HG03064 (cell line): ENCODE data around the gene TSSK2.

Source experiments
- ATAC-seq: cut with Tn5 transposase; IDR thresholded peaks from one replicate; pipeline ENCODE4 v1.9.1; 2021; ENCODE audit warnings: low read depth; ENCODE audit not compliant: unreplicated experiment

The TSSK2 gene

DNA sequence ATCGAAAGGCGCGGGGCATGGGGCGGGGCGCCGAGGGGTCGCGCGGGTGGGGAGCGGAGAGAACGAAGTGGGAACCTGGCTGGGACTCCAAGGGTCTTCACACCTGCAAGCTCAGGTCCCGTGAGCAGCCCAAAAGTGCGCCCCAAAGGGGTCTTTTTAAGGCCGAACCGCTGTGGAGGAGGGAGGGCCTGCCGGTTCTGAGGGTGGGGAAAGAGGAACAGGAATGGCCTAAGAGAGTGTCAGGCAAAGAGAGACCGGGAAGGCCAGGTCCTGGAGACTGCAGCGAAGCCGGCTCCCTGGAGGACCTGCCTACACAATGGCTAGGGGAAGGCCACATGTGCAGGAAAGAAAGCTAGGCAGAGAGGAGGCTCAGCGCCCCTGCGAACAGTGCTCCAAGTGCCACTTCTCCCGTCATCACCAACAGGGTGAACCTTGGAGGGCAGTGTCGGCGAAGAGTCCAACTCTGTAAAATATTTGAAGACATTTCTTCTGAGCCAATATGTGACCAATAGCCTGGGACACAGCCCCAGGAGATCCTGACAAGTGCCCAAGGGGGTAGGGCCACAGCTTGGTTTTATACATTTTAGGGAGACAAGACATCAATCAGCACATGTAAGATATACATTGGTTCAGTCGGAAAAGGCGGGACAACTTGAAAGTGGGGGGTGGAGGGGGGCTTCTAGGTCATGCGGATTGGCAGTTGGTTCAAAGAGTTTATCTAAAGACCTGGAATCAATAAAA lies 8.2 kb upstream of the TSSK2 start:
- ATAC-seq, result no peak

DNA sequence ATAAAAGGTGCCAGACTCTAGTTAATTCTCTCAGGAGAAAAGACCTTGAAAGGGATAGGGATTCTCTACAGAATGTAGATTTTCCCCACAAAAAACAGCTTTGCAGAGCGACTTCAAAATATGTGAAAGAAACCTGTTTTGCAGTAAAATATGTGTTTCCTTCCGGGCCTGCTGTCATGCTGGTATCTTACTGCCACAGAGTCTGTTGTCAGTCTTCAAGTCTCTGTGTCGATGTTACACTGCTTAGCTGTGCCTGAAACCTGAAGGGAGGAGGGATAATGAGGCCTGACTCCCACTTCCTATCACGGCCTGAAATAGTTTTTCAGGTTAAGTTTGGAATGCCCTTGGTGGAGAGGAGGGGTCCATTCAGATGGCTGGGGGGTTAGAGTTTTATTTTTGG lies 7.2 kb upstream of the TSSK2 start:
- ATAC-seq, result no peak

DNA sequence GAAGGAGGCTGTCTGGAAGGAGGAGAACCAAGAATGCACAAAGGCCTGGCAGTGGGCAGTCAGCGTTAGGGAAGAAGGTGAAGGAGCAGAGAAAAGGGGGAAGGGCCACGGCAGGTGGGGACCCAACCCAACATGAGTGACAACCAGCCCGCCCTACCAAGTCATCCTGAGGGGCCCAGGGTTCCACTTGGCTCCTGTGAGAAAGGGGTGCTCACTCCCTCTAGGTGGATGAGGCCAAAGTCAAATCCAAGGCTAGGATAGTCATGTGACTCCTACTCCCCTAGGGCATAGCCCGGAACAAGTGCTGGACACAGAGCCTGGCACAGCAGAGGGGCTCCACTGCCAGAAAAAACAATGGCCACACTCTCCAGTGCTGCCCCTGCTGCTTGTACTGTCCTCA lies 6.7 kb upstream of the TSSK2 start:
- ATAC-seq, result no peak

DNA sequence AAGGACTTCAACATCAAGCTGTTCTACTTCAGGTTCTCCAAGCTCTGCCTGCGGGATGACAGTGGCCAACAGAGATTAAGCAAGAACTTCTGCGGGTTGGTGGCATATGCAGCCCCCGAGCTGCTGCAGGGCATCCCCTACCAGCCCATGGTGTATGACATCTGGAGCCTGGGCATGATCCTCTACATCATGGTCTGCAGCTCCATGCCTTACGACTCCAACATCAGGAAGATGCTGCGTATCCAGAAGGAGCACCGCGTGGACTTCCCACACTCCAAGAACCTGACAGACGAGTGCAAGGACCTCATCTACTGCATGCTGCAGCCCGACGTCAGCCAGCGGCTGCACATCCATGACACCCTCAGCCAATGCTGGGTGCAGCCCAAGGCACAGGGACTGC lies 6.1 kb upstream of the TSSK2 start:
- ATAC-seq, result no peak

DNA sequence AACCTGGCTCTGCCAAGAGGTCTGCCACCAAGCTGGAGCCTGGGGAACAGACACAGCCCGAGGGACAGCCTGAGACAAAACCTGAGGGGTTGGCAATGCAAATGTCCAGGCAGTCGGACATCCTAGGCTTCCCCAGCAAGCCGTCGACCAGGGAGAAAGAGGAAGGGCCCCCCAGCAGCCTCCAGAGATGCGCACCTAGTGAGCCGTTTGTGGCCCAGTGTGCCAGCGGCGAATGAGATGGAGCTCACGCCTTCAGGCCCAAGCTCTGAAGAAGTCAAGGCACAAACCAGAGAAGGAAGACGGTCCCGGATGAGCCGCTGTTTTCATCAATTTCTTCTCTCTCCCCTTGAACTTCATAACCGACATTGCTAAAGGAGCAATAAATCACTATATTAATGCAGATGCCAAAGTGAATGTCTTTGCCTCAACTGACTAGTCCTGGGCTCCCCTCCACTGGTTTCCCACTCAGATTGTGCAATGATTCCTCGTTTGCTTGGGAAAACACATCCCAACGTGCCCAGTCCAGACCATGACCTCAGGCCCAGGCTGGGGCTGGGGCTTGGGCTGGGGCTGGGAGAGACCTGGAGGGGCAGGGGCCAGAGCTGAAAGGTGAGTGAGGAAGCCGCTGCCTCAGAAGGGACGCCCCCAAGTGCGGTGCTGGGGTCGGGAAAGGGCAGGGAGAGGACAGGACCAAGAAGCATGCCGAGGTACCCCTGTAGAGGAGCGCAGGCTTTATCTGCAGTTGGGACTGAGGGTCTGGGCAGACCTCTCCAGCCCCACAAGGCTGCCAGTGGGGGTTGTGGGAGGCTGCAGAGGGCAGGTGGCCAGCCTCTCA lies 5.4 kb upstream of the TSSK2 start:
- no peak for ATAC-seq

DNA sequence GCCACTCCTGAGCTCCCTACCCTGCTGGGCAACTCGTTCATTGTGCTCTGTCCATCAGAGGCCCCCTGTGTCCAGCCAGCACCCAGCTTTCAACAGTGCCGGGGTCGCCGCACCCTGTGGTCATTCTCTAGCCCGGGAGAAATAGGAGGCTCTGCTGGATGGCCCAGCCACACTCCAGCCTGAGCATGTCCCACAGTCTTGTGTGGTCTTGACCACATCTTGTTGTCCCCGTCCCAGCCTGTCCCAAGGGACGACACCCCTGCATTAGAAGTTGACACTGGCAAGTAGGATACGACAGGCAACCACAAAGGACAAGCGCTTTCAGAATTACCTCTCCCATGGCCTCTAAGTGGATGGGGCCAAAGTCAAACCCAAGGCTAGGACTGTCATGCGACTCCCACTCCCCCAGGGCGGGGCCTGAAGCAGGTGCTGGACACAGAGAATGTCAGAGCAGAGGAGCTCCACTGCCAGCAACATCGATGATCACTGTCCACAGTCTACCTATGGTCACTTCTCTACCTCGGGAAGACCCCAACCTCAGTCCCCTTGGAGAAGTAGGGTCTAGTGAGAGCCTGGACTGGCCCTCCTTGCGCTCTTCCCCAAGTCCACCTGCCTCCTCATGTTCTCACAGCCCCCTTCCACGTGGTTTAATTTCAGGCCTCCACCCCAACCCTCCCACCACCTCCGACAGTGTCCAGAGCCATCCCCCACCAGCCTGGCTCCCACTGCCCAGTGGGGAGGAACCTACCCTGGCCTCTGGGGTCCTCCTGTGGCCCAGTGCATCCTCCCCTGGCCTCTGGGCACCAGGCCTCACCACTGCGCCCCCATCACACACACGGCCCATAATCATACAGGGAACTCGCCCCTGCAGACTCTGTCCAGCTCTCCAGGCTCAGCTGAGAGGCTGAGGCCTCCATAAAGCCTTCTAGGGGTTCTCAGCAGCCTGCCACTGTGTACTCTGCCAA lies 4.5 kb upstream of the TSSK2 start:
- no peak for ATAC-seq

DNA sequence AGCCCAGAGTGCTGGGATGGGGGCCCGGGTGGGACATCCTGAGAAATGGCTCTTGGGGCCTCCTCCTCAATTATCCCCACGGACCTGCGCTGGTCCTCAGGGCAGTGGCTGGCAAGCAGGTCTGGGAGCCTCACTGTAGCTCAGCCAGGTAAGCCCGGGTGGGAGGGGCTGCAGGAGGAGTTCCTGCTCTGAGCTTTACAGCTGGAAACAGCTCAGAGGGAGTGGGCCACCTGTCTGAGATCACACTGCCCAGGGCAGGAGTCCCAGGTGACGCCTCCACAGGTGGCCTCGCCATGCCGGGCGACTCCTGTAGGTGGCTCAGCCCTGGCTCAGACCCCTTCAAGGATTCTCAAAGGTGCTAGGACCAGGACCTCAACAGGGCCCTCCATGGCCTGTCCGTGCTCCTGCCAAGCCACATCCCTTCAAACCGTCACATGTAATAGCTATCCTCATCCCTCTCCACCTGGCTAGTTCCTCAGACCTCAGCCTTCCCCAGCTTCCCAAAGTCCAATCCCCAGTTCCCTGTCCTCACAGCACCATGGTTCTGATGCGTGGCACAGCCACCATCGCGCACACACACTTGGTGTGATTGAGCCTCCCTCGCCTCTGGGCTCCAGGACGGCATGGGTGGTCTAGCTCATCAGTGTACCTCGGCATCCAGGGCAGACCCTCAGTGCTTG lies 3.6 kb upstream of the TSSK2 start:
- ATAC-seq, result no peak

DNA sequence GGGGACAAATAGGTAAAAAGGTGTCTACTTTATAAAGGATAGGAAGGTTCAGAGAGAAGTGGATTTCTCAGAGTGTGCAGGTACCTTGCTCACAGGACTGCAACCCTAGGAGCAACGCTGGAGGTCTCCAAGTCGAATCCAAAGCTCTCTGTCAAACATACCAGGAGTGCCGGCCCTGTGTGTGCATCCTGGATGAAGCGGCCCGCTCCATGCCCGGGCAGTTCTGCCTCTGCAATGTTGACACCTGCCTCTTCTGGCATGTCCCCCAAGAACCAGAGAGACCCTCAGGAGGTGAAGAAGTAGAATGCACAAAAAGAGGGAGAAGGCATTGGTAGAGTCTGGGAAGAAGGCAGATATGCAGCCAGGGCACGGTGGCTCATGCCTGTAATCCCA lies 3.1 kb upstream of the TSSK2 start:
- ATAC-seq, result no peak

DNA sequence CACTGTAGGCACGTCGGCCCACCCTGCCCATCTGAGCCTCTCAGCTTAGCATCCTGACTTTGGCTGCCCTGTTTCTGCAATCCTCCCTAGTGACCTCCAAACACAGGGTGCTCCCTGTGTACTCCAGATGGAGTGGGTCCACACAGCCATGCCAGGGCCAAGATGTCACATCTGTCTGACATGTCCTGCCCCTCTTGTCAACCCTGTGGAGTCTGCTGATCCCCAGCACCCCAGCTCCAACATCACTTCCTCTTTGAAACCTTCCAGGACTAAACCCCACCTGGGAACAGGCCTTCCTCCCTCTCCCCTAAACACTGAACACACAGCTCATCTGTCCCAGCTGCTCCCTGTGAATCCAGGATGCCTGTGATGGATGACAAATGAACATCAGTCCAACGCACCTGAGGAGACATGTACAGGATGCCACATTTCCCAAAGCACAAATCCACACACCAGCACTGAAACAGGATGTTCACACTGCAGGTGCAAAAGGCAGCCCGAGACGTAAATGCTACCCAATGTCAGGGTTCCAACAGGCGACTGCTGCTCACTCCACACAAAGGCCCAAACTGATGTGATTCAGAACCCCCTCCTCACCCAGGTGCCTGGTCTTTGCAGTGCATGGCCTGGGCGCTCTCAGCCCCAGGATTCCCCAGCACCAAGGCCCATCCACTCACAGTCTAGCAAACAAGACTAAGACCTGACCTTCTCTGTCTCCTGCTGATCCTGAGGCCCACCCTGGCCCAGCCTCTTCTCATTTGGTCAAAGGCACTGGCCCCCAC lies 2.0 kb upstream of the TSSK2 start:
- ATAC-seq, result no peak

DNA sequence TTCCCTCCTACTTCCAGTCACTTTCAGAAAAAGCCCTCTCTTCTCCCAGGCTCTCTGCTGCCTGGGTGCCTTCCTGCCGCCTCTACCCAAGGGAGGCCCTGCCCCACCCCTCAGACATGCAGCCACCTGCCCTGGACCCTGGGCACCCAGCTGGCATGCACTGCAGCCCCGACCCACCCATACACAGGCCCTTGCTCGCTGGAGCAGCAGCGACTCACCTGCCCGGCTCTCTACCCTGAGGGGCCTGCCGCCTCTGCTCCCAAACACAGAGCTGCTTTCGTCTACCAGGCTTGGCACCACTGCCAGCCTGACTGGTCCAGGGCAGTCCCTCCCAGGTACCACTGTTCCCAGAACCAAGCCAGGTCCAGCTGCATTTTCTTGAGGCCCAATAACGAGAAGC lies 1.2 kb upstream of the TSSK2 start:
- ATAC-seq, result no peak

DNA sequence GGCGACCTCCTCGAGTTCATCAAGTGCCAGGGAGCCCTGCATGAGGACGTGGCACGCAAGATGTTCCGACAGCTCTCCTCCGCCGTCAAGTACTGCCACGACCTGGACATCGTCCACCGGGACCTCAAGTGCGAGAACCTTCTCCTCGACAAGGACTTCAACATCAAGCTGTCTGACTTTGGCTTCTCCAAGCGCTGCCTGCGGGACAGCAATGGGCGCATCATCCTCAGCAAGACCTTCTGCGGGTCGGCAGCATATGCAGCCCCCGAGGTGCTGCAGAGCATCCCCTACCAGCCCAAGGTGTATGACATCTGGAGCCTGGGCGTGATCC lies 542 bp downstream of the TSSK2 start:
- no peak for ATAC-seq

DNA sequence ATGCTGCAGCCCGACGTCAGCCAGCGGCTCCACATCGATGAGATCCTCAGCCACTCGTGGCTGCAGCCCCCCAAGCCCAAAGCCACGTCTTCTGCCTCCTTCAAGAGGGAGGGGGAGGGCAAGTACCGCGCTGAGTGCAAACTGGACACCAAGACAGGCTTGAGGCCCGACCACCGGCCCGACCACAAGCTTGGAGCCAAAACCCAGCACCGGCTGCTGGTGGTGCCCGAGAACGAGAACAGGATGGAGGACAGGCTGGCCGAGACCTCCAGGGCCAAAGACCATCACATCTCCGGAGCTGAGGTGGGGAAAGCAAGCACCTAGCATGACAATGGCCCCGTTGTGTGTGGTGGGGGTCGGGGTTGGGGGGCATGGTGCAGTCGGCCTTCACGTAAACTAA lies 1.0 kb downstream of the TSSK2 start:
- ATAC-seq, result no peak

DNA sequence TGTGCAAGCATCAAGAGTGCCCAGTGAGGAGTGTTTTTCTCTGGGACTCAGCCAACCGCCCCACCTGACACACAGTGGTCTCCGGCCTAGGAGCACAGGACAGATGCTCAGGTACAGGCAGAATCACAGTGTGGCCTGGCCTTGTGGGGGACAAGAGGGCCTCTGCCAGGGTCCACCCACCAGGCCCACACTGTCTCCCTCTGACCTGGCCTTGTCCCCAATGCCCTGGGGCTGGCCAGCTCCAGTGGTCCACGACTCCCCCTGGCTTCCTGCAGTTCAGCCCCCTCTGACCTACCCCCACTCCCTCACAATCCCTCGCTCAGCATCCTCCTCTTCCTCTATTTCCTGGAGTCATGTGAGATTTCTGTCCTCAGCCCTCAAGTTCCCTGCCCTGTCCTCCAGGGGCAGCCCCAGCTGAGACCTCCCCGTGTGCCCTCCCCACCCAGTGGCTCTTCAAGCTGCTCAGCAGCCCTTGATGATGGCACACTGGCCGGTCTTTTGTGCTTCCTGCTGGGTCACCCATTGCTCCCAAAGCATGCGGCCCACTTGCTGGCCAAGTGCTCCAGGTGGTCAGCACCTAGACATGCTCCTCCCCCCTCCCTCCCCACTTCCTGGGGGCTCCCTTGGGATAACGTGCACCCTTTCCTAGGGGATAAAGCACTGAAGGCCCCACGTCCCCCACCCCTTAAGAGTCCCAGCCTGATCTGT lies 1.7 kb downstream of the TSSK2 start:
- ATAC-seq, result no peak

DNA sequence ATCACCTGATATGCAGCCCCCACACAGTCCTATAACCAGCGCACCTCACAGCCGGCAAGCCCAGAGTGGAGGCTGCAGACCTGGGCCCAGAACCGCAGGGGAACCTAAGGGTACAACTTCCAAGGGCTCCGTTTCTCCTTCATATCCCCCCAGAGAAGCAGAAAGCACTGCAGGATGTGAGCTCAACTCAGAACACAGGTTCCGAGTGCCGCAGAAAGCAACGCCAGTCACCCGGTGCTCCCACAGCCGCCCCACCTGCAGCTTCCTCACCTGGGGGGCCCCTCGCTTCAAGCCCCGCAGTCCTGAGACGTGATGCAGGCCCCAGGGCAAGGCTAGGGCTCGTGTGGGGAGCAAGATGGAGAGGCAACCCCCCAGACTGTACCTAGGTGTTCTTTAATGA lies 2.5 kb downstream of the TSSK2 start:
- ATAC-seq, result no peak

DNA sequence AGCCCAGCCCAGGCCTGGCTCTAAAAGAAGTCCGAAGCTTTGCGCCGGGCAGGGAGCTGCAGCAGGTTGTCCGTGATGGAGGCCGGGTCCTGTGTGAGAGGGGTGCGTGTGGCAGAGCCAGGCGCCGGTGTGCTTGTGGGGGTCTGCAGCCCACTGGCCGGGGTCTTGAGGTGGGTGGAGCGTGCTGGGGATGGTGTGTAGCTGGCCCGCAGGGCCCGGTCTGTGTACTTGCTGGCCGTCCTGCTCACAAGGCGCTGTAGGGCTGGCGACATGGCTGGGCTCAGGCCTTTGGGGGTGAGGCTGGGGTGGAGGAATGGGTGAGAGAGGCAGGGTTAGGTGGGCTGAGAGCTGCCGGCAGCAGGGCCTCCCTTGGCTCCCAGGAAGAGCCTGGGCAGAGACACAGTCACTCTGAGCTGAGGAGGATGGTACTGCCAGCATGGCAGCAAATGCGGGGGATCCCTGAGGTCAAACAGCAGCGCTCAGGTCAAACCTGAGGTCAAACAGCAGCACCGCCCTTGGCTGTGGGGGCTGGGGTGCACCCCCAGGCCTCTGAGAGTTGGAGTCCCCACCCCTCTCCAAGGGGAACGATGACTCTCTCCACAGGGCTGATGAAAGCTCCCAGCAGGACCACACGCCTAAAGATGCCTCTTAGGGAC lies 3.2 kb downstream of the TSSK2 start:
- no peak for ATAC-seq

DNA sequence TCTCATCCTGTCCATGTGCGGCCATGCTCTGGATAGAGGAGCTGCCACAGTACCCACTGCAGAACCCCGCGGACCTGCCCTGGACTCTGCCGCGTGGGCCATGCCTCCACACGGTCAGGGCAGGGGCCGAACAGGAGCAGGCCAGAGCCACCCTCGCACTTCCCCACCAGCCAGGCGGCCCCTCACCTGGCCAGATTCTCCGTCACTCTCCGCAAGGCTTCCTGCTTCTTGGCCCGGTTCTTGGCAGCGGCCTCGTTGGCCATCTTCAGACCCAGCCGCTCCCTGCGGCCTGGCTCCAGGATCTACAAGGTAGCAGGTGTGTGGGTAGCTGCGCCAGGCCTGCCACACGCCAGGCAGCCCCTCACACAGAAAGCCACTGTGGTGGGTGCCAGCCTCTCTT lies 3.8 kb downstream of the TSSK2 start:
- no peak for ATAC-seq

DNA sequence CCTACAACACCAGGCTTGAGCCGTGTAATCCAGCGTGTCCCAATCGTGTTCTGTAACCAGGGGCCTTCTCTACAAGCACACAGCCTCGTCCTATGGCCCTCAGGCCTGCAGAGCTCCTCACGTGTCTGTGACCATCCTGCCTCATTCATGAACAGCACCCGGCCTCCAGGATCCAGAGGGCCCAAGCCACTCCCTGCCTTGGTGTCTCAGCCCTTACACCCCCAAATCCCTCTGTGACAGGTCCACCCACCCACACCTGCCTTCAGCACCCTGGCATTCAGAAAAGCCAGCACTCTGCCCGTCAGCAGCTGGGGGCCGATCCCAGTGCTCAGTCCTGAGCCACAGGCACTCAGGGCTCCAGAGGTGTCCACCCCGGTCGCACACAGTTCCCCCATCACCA lies 5.8 kb downstream of the TSSK2 start:
- no peak for ATAC-seq

DNA sequence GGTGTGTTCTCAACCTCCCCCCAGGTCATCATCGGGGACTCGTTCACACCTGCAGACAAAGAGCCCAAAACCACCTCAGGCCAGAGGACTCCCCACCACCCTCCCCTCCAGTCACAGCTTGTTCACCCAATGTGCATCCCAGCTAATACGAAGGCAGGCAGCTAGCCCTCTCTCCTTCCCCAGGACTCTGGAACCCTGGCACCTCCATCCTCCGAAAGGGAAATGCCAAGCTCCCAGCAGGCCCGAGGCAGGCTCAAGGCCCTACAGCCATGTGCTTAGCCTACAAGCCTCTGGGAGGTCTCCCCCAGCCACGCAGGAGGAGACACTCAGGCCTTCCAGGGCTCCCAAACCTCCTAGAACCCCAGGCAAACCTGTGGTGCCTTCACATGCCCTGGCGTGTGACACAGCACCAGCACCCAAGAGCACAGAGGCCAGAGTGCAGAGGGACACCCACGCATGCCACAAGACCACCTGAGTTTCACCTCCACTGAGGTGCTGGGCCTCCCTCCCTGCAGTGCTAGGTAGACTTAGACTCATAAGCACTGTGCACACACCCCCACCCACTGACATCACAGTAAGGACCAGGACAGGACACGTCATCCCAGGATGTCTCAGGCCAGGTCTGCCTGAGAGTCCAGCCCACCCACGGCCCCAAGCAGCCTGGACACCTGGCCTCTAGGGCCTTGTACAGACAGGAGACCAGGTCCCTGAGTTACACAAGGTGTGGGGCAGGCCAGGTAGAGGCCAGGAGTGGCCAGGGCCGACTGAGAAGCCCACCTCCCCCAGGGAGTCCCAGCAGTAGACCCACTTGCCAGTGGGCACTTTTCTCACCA lies 6.5 kb downstream of the TSSK2 start:
- ATAC-seq, result no peak
